Prostate gland (tissue), 2 donors: ENCODE results near the gene TMEM134. TPM values are rescaled to one million over a fixed set of nuclear protein-coding genes. Genes with fewer than 3 reads are reported as not detected.

ENCODE experiments used
- DNase-seq: peaks from one replicate; pipeline ENCODE4 v3.0.0-alpha.2; 2019; ENCODE audit warnings: low spot score
- H3K27ac ChIP-seq, 2 donors: fragments of 200-600 bp; sonication (generic); 2 replicates each; pipeline ENCODE4 v1.5.1; 2017 to 2019
- H3K27me3 ChIP-seq: fragments of 200-600 bp; sonication (generic); replicated peaks from 2 replicates; pipeline ENCODE4 v1.5.1; 2019; ENCODE audit not compliant: insufficient read depth
- H3K36me3 ChIP-seq, 2 donors: fragments of 200-600 bp; sonication (generic); 1 replicate in 1 of 2; 2 replicates in 1 of 2; pipeline versions ENCODE4 v1.5.1 to v1.8.1; 2017 to 2019
- H3K4me1 ChIP-seq: fragments of 200-600 bp; sonication (generic); replicated peaks from 2 replicates; pipeline ENCODE4 v1.5.1; 2019
- H3K4me3 ChIP-seq, 2 donors: fragments of 200-600 bp; sonication (generic); 2 replicates each; pipeline ENCODE4 v1.5.1; 2017 to 2019
- H3K9me3 ChIP-seq: fragments of 200-600 bp; sonication (generic); 2 replicates; pipeline ENCODE4 v1.5.1; 2017
- CTCF ChIP-seq, 4 experiments: fragments of 200-600 bp in 2 of 4; fragments of 450-650 bp in 2 of 4; sonication (generic) in 2 of 4; IDR thresholded peaks; 1 replicate in 3 of 4; 2 replicates in 1 of 4; pipeline ENCODE4 v1.5.1; 2016 to 2019; ENCODE audit warnings: antibody characterized with exemption in 4 of 4, mild to moderate bottlenecking in 2 of 4, moderate library complexity in 2 of 4
- POLR2A ChIP-seq: fragments of 450-650 bp; IDR thresholded peaks from one replicate; pipeline ENCODE4 v1.6.1; 2016; ENCODE audit warnings: antibody characterized with exemption, mild to moderate bottlenecking
- POLR2AphosphoS5 ChIP-seq: sonication (generic); formaldehyde crosslinking; IDR thresholded peaks from one replicate; pipeline ENCODE4 v1.6.1; 2017; ENCODE audit warnings: antibody characterized with exemption
- WGBS: methylation state at CpG from one replicate; pipeline ENCODE4 v1.1.5; 2018; 5-methylcytosine and 5-hydroxymethylcytosine counted together
- intact Hi-C: fragments of 100-400 bp; cut with DNase I; formaldehyde crosslinking; loops from one replicate; pipeline ENCODE4 v1.14.2; 2022
- total RNA-seq, 2 donors: library from RNA; depleted of rRNA; stranded (reverse); fragments of >200 nt; gene quantifications; one replicate each; pipeline ENCODE4 v1.1.0, GENCODE V29; 2016

Gene TMEM134
- total RNA-seq, 2 donors from 2014 or later, result 106 to 402 TPM

DNA sequence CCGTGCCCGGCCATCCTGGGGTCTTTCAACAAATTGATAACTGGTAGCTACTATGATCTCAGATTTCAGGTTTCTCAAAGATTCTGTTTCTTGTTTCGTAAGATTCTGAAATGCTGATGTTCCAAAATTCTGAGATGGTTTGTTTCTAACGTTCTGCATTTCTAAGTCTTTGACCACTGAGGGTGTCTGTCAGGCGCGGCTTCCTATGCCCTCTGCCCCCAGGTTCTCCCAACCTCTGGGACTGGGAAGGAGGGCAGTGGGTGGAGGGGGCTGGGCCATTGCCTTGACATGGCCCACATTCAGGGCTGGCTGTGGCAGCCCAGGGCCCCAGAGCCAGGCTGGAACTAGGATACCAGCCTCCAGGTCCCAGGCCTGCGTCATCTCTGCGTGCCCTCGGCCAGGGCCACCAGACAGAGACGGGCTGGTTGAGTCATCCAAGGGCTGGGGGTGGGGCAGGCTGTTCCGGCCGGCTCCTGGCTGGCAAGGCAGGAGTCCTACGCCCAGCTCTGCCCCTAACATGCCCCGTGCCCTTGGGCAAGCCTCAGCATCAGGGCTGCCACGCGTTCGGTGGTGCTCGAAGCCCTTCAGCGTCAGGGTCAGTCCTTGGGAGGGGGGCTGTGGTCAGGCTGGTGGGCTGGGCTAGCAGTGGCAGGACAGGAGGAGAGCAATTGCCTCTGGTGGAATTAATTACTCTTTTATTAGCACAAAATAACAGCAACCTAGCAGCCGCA, 5.2 kb downstream of the TMEM134 start:
- WGBS, result 86% methylated on average over 17 of the region's 20 CpGs
- Histone ChIP-seq H3K27ac (peak overlapping the region; percentile 81 to 90), H3K9me3 (no peaks in the 10 kb centered on the region), H3K4me1 (peaks cover 6% of the 10 kb centered on the region), H3K36me3 (peaks cover 0 to 4% of the 10 kb centered on the region in 2 donors), H3K27me3 (no peaks in the 10 kb centered on the region), H3K4me3 (peak overlapping the region in 1 of 2 donors; percentile 43)
- DNase-seq, result no peak
- TF ChIP-seq POLR2A (no peak), CTCF (IDR thresholded peaks at IDR 0.05) (no peak), POLR2AphosphoS5 (no peak)
- intact Hi-C loops, result no loop called here

- H3K27me3 ChIP-seq, result no peaks in the 10 kb centered on the region
- no peak for DNase-seq
- H3K4me3 ChIP-seq, result no peak overlapping the region
- no peaks in the 10 kb centered on the region for H3K9me3 ChIP-seq
- H3K36me3 ChIP-seq, result peaks cover 0 to 4% of the 10 kb centered on the region in 2 donors
- intact Hi-C loops, result no loop called here
- no peak overlapping the region for H3K27ac ChIP-seq
- TF ChIP-seq POLR2AphosphoS5 (no peak), POLR2A (no peak), CTCF (IDR thresholded peaks at IDR 0.05) (no peak)
- WGBS, result 90% methylated on average over 10 of the region's 10 CpGs
- H3K4me1 ChIP-seq, result peaks cover 6% of the 10 kb centered on the region
Observed at GRCh38 chr11:67463186-67463585, 5.9 kb downstream of the TMEM134 start.

GRCh38 chr11:67458266-67458665, 10.8 kb downstream of the TMEM134 start:
- no peaks in the 10 kb centered on the region for H3K36me3 ChIP-seq
- DNase-seq, result no peak
- no peak for TF ChIP-seq POLR2AphosphoS5
- H3K9me3 ChIP-seq, result no peaks in the 10 kb centered on the region
- intact Hi-C loops, result no loop called here
- H3K27ac ChIP-seq, result no peak overlapping the region
- H3K4me3 ChIP-seq, result no peak overlapping the region
- 86% methylated on average over 19 of the region's 19 CpGs for WGBS
- no peaks in the 10 kb centered on the region for H3K4me1 ChIP-seq
- H3K27me3 ChIP-seq, result no peaks in the 10 kb centered on the region

DNA sequence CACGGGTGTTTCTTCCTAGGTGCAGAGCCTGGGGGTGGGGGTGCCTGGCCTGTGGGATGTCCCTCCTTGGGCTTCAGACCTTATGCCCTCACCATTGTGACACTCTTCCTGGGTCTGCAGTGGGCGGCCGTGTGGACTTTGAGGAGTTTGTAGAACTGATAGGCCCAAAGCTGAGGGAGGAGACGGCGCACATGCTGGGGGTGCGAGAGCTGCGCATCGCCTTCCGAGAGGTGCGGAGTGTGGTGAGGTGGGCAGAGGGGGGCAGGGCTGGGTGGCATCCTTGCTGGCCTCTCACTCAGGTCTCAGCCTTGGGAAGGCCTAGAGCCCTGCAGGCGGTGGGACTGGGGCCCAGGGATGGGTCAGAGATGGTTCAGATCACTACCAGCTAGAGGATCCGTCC, 11.6 kb downstream of the TMEM134 start:
- no peaks in the 10 kb centered on the region for H3K36me3 ChIP-seq
- no peak overlapping the region for H3K4me3 ChIP-seq
- no peak overlapping the region for H3K27ac ChIP-seq
- H3K27me3 ChIP-seq, result no peaks in the 10 kb centered on the region
- no peaks in the 10 kb centered on the region for H3K4me1 ChIP-seq
- TF ChIP-seq POLR2A (no peak), POLR2AphosphoS5 (no peak), CTCF (IDR thresholded peaks at IDR 0.05) (no peak)
- no peak for DNase-seq
- intact Hi-C loops, result no loop called here
- 95% methylated on average over 11 of the region's 12 CpGs for WGBS
- H3K9me3 ChIP-seq, result no peaks in the 10 kb centered on the region

GRCh38 chr11:67456068-67456705, 12.9 kb downstream of the TMEM134 start:
- WGBS, result 74% methylated on average over 22 of the region's 25 CpGs

More at GRCh38 chr11:67456068-67456705, 12.9 kb downstream of the TMEM134 start:
- Histone ChIP-seq H3K36me3 (no peaks in the 10 kb centered on the region), H3K9me3 (no peaks in the 10 kb centered on the region), H3K4me3 (no peak overlapping the region), H3K27me3 (no peaks in the 10 kb centered on the region), H3K4me1 (no peaks in the 10 kb centered on the region), H3K27ac (no peak overlapping the region)
- no peak for DNase-seq
- TF ChIP-seq POLR2AphosphoS5, result no peak
- no peak for TF ChIP-seq POLR2A
- TF ChIP-seq CTCF (IDR thresholded peaks at IDR 0.05), result no peak
- intact Hi-C loops, result no loop called here
